Mucosa of gallbladder (tissue), 1 donor: ENCODE measurements around the gene PDXP. TPM values are rescaled to one million over a fixed set of nuclear protein-coding genes. Genes with fewer than 3 reads are reported as not detected.

Source experiments
- DNase-seq: peaks from one replicate; pipeline ENCODE4 v3.0.0-alpha.2; 2020; ENCODE audit warnings: low spot score
- total RNA-seq: library from RNA; stranded (reverse); gene quantifications from one replicate; pipeline ENCODE4 v1.2.1, GENCODE V29; 2021
- donor health status: DM: no; HTN: no; CAD: no.

PDXP gene
- total RNA-seq, 1 donor from 2014 or later, result 12.1 TPM

DNA sequence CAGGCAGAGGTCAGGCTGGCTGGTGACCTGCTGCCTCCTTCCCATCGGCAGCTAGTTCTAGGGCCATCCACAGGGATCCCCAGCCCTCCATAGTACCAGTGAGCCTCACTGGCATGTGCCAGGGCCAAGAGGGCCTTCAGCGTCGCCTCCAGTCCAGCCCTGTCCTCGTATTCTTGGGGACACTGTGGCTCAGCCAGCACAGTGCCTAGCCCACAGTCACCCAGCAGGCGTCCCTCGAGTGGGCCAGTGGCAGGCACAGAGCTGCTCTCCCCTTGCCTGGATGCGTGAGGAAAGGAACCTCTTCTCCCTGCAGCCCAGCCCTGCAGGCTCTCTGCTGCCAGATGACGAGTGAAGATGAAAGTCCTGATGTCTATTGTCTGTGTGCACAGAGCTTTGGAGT, 29.7 kb upstream of the PDXP start:
- DNase-seq, result no peak

DNA sequence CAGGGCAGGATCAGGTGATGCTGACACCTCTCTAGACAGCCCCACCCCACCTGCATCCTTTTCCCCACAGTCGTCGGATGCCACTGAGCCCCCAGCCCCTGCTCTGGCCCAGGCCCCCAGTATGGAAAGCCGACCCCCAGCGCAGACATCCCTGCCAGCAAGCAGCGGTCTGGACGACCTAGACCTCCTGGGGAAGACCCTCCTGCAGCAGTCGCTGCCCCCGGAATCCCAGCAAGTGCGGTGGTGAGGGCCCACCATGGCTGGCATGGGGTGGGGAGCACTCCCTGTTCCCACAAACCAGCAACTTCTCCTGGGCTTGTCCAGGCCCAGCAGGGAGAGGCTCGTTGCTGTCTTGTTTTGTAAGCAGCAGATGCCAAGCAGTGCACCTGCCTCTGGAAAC, 28.6 kb upstream of the PDXP start:
- no peak for DNase-seq

- DNase-seq, result no peak
Measured at GRCh38 chr22:37630839-37631435, 27.6 kb upstream of the PDXP start.

DNA sequence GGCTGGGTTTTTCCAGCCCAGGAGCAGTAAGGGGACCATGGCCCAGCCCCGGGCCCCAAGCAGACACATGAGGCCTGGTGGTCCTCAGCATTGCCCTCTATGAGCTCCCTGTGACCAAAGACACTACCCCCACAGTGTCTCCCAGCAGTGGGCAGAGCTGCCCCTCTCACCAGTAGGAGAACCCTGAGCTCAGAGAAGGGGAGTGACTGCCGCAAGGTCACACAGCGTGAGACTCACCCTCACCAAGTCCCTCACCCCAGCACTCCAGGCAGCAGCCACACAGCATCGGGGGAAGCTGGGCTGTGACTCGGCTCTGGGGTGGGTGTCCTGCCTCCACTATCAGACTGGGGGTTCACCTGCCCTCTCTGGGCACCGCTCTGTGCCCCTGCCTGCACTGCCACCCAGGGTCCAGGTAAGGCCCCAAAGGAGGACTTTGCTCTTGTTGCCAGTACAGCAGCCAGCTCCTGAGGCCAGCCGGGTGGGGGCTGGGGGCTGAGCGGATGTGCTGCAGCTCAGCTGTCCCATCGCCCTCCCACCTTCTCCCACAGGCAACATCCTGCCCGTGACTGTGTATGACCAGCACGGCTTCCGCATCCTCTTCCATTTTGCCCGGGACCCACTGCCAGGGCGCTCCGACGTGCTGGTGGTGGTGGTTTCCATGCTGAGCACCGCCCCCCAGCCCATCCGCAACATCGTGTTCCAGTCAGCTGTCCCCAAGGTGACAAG, 26.9 kb upstream of the PDXP start:
- DNase-seq, result no peak

DNA sequence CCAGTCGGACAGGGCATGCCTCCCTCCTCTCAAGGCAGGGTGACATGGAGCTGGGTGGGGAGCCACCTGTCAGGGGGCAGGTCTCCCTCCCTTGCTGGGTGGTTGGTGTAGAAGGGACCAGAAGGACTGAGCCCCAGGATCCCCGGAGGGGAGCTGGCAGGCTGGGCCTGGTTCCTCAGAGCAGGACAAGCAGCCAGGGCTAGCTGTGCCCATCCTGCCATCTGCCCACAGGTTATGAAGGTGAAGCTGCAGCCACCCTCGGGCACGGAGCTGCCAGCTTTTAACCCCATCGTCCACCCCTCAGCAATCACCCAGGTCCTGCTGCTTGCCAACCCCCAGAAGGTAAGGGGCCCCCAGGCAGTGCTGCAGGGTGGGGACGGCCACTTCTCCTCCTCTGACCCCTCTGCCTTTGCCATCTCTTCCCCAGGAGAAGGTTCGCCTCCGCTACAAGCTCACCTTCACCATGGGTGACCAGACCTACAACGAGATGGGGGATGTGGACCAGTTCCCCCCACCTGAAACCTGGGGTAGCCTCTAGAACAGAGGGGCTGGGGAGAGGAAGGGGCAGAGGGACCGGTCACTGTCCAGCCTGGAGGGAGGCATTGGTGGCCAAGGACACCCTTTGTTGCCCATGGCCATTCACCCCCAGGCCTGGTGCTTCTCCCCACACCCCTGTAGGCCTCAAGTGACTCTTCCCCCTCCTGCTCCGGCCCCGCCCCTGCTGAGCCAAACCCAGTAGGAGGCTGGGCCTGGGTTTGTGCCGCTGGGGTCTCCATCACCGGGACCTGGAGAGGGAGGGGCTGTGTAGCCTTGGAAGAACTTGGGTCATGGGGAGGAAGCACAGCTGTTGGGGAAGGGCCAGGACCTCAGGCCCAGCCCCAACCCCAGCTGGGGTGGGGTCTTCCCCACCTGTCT, 26.1 kb upstream of the PDXP start:
- no peak for DNase-seq

- DNase-seq, result no peak
Measured at GRCh38 chr22:37633089-37633624, 25.4 kb upstream of the PDXP start.

DNA sequence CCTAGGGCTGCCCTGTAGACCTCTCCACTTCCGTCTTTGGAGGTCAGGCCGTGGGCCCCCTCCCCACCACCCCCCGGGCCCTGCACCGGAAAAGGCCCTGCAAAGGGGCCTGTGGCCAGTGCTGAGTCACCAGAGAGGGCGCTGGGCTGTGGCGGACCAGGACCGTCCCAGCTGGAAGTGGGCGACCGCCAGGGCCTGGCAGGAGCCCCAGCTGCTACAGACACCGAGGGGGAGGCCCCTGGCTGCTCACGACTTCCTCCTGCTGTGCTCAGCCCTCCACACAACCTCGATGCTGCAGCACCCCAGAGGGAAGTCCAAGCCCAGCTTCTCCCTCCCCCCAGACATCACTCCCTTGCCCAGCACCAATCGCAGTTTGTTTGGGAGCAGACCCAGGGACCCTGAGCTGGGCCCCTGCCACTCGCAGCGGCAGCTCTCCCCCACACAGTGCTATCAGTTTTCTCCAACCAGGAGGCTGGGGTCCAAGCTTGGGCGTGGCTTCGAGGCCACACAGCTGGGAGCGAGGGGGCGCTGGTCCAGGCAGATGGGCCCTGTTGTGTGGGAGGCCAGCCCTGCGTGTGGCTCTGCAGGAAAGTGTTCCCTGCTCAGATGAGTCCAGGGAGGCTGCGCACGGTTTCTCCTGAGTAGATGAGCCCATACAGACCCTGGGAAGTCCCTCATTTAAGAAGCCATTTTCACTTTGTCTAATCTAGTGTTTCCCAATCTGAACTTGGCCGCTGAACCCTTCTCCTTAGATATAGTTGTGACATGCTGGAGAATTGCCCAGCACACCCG, 24.7 kb upstream of the PDXP start:
- DNase-seq, result peak; percentile 78

DNA sequence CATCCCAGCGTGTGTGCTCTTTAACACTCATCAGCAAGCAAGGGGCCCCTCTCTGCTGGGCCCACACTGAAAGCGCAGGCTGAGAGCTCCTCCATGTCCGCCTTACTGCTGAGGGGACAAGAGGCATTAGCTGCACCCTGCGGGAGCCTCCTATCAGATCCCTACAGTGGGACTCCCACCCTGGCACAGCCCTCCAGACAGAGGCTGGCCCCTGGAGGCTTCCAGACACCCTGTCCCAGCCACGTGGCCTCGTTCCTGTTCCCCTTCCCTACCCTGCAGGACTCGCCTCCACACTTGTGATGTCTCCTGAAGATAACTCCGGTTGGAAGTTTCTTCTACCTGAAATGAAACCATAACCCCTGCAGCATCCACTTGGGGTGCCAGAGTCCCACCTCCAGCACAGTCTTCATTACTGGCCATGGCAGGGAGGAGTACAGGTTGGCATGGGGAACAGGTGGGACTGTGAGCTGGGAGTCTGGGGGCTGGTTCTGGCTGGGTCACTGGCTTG, 24.1 kb upstream of the PDXP start:
- no peak for DNase-seq

GRCh38 chr22:37635157-37635556, 23.4 kb upstream of the PDXP start:
- DNase-seq, result no peak

- no peak for DNase-seq
Measured at GRCh38 chr22:37636186-37636948, 22.2 kb upstream of the PDXP start.

GRCh38 chr22:37636949-37637273, 21.6 kb upstream of the PDXP start:
- DNase-seq, result no peak

DNA sequence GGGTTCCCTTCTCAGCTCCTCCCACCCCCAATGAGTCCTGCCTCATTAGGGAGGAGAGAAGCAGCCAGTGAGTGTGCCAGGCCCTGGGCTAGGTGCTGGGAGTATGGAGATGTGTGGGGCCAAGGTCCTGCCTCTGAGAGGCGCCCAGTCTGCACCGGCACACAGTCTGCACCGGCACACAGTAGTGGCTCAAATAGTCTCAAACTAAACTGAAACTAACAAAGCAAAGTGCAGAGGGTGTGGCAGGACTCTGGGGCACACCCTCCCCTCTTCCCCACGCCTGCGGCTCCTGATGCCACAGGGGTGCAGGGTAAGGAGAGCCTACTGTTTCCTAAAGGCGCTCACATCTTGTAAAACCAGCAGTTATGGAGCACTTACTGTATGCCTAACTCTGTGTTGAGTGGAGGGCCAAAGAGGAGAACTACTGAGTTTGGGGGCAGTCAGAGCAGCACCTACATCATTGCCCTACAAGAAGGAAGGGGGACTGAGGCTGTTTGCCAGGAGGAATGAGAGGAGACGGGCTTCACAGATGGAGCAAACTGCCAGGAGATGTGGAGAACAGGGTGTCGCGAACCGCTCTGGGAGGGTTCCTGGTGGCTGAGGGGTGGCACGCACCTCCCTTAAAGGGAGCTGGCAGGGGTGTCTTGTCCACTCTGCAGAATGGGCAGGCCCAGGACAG, 20.0 kb upstream of the PDXP start:
- no peak for DNase-seq

DNA sequence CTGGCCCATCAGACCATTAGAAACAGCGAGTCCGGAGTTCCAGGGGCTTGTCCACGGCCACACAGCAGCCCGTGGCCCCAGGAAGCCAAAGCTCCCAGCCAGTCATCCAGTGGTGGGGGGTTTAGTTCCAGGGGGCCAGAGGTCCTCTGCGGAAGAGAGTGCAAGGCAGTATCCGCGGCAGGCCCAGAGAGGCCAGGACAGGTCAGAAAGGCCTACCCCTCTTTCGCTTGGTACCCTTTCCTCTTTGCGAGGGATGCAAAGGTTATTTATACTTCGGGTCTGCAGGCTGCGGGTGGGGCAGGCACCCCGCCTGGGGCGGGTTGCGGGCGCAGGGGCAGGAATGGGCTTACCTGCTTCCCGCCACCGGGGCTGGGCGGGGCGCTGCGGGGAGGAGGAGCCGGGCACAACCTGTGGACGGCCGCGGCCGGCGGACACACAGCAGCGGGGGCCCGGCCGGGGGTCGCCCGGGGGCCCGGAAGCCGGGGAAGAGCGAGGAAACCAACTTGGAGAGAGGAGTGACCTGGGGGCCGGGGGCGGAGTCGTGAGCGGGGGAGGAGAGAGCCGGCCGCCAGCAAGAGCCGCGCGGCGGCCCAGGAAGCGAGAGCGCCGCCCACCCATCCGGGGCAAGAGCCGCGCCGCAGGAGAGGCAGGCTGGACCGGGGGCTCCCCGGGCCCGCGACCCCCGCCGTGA, 19.3 kb upstream of the PDXP start, which contains the start of gene SH3BP1:
Gene SH3BP1, plus strand, starts transcription at position 600 of the 691 bp plus-strand sequence. CDS start 119 bp downstream, outside the sequence.
- DNase-seq, result no peak

GRCh38 chr22:37639771-37640590, 18.5 kb upstream of the PDXP start:
- no peak for DNase-seq

DNA sequence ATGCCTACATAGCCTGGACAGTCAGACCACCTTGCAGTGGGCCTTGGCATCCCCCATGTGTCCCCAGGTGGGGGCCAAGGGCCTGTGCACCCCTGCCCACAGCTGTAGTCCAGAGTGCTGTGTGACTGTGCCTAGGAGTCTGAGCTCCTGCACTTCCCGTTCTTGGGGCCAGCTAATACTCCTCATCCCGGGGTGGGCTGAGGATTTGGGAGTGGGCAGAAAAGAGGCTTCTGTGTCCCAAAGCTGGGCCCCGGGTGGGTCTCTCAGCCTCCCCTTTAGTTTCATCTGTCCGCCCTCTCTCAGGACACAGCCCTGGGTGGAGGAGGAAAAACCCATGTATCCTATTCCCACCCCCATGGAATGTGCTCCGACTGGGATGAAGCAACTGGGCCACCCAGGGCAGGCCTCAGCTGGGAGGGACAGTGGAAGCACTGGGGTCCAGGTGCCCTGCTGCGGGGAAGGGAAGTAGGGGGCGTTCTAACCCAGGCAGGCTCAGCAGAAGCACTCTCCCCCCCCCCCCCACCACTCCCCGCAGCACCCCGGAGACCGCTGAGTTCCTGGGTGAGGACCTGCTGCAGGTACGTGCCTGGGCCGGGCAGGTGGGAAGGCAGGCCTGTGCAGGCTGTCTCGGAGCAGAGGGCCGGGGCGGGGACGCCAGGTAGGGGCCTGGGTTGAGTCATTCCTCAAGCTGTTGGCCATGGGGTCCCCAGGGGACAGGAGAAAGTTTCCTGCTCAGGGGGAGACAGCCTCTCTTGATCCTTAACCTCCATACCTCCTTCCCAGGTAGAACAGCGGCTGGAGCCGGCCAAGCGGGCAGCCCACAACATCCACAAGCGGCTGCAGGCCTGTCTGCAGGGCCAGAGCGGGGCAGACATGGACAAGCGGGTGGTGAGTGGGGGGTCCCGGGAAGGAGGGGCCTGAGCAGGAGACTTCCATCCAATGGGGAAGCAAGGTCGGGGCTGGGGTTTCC, 17.6 kb upstream of the PDXP start:
- no peak for DNase-seq

- no peak for DNase-seq
Measured at GRCh38 chr22:37641561-37641949, 17.0 kb upstream of the PDXP start.

- peak; percentile 86 for DNase-seq
Measured at GRCh38 chr22:37643225-37643847, 15.2 kb upstream of the PDXP start.
